ENCODE data around the gene PRXL2B. TPM values are rescaled to one million over a fixed set of nuclear protein-coding genes. Genes with fewer than 3 reads are reported as not detected.
A peak's percentile ranks its signal among the peaks of the same experiment; 100 is the strongest.

The PRXL2B gene
- polyA plus RNA-seq, 3 donors = 39.7 to 50.5 (median 48.7) TPM

DNA sequence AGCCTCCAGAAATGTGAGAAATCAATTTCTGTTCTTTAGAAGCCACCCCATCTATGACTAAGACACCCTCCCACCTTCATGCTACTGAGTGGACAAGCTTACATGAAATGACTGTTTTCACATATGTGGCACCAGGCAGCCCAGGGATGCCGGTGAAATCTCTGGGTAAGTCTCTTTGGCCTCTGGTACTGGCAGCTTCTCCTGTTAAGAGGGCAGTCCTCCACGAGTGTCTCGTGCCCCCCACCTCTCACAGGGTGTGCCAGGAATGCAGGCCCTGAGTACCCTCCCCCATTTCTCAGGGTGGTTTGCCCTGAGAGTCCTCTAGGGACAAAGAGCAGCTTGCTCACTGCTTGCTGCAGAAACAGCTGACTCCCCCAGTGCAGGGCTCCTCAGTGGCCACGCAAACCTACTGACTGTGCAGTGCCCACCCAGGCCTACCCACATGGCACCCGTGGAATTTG is 3.2 kb upstream of the PRXL2B start:
- no peak for DNase-seq

DNA sequence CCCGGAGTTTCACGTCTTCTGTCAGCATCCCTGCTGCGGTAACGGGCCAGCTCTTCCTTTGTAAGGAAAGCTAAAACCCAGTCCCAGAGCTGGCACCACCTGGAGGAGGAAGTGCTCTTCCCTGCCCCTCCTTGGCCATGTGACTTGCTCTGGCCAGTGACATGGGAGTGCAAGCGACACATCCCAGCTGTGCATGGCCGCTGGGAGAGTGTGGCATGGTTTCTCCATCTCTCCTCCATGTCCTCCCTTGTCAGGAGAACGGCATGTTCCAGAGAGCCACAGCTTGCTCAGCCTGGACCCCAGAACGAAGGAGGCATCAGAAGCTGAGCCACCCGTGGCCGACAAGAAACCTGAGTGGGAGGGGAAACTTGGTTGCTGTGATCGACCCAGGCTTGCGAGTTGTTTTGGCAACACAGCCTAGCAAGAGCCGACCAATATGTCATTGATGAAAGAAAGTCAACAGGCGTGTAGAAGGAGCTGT is 2.7 kb upstream of the PRXL2B start:
- no peak for DNase-seq

DNA sequence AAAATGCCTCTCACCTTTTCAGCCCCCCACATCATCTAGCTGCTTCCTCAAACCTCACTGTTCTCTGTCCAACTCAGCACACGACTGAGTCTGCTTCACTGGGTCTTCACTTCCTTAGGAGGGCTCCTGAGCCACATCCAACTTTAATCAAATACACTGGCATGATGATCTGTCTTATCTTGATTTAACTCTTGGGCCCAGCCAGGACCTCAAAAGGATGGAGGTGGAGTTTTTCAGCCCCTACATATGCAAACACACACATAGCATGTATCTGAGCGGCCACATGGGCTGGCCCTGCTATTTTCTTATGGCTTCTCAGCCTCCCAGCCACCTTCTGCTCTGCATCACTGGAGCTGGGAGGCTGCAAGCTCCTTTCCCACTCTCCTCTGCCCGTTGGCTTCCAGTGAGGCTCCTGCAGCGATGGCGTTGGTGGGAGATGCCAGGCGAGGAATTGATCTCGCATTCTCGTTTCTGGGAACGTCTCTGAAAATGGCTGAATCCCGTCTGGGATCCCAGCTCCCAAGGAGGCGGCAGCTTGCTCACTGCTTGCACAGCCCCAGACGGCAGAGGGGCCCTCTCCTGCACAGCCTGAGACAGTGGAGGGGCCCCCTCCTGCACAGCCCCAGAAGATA is 1.8 kb upstream of the PRXL2B start:
- DNase-seq = no peak

DNA sequence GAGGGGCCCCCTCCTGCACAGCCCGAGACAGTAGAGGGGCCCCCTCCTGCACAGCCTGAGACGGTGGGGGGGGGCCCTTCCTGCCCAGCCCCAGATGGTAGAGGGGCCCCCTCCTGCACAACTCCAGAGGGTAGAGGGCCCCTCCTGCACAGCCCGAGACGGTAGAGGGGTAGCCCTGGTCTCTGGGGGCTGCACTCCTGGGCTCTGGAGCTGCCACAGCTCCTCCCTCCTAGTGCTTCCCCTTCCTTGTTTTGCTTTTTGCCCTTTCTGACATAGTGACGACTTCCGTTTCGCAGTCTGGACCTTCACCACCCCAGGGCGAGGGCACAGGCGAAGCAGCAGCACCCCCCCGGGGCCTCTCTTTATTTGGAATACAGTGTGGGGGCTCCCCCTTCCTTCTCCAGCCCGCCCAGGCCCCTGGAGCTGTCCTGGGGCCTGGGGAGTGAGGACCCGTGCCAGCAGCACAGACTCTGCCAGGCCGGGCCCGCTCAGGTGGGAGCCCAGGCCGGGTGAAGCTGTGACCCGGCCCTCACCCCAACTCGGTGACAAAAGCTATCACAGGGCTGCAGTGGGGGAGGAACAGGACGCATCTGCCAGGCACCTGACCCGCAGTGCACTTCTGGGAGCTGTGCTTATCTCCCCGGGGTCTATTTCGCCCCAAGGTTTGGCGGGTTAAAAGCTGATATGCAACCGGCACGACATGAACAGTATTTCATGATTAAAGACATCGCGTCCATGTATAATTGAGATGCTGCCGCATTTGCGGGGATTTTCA is 1.1 kb upstream of the PRXL2B start:
- DNase-seq = peak; percentile 61

DNA sequence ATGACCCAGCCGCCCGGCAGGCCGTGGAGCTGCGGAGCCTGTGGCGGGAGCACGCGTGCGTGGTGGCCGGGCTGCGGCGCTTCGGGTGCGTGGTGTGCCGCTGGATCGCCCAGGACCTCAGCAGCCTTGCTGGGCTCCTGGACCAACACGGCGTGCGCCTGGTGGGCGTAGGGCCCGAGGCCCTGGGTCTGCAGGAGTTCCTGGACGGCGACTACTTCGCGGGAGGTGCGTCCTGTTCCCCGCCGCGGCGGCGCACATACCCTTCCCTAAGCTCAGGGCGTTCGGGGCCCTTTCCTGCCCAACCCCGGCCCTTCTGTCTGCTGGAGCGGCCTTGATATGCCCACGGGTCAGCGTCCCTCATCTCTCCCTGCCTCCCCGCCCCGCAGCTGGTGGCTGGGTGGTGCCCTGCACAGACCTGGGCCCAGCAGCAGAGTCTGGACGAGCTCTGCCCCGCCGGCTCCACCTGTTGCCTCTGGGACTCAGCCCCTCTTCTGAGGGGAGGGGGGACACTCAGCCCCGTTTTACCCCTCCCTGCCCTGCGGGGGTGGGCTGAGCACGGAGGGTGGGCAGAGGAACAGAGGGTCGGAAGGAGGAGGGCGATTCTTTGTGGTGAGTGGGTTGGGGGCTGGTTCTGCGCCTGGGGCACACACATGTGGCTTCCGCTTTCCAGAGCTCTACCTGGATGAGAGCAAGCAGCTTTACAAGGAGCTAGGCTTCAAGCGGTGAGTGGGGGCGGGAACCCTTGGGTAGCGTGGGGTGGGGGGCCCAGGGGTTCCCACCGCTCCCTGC is 688 bp downstream of the PRXL2B start:
- DNase-seq = no peak

DNA sequence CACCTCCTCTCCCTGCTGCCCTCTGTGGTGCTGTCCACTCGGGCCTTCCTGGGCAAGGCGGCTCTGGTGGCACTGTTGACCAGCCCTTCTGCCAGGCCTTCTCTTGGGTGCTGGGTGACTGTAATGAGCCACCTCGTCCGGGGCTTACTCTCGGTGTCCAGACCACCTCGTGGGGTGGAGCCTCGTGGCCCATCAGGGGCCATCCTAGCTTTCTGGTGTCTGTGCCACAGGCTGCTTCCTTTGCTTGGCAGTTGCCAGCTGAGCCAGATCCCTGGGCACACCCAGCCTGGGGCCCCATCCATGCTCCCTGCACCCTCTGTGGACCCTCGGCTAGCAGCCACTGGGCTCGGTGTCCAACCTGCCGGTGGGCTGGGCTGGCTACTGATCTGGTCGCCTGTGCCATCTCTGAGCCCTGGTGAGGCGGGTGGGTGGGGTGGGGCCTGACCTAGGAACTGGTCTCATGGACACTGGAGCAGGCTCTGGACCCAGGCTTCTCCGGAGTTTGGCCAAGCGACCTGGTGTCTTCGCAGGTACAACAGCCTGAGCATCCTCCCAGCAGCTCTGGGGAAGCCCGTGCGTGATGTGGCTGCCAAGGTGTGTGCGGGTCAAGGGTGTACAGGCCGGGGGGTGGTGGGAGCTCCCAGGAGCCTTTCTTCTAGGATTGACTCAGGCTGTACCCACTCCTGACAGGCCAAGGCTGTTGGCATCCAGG is 1.4 kb downstream of the PRXL2B start:
- no peak for DNase-seq

DNA sequence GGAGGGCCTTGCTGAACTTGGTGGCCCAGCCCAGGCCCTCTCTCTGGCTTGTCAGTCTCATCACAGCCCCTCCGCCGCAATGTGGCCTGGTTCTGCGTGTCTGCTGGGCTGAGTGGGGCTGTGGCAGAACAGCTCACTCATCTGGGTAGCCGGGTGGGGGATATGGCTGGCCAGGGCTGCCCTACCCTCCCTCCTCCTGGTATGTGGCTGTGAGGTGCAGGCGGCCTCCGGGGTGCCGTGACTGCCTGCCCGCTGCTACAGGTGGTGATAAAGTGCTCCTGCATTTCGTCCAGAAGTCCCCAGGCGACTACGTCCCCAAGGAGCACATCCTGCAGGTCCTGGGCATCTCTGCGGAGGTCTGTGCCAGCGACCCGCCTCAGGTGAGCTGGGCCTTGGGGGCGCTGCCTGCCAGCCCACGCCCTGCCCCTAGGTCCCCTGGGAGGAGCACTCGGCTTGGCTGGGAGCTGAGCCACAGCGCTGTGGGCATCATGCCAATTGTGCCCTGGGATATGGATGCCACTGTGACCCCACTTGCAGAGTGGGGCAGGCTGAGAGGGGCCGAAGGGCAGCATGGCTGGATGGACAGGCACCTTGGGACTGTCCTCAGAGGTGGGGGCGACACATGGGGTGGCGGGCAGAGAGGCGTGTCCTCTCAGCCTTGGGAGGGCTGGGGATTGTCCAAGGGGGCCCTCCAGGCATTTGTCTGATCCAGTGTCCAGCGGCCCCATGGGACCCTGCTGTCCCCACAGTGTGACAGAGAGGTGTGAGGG is 2.3 kb downstream of the PRXL2B start:
- no peak for DNase-seq

DNA sequence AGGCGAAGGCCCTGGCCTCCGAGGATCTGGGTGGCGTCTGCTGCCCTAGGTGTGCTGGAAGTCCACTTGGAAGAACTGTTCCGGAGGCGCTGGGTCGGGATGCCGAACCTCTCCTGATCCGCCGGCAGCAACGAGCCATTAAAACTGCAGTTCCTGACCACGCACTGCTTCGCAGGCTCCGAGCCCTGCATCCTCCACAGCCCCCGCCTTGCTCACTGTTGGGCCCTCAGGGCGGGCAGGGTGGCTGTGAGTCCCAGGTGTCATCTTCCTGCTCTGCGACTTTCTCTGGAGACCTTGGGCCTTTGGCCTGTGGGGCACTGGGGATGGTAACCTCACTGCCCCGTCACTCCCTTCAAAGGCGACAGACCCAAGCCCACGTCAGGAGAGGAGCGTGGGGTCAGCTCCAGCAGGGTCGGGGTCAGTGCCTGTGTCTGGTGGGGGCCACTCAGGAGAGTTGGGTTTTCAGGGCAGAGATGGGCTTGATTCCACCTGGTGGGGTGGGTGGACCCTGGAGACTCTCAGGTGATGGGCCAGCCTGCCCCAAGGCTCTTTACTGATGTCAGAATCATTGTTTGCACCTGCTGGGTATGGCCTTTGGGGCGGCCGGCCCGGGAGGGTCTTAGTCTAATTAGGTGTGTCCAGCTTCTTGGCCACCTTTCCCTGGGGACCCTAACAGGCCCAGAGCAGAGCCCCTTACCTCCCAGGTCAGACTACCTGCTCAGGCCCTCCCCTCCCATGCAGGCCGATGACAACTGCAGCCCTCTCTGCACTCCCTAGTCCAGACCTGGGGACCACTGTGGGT is 3.1 kb downstream of the PRXL2B start:
- DNase-seq = no peak

DNA sequence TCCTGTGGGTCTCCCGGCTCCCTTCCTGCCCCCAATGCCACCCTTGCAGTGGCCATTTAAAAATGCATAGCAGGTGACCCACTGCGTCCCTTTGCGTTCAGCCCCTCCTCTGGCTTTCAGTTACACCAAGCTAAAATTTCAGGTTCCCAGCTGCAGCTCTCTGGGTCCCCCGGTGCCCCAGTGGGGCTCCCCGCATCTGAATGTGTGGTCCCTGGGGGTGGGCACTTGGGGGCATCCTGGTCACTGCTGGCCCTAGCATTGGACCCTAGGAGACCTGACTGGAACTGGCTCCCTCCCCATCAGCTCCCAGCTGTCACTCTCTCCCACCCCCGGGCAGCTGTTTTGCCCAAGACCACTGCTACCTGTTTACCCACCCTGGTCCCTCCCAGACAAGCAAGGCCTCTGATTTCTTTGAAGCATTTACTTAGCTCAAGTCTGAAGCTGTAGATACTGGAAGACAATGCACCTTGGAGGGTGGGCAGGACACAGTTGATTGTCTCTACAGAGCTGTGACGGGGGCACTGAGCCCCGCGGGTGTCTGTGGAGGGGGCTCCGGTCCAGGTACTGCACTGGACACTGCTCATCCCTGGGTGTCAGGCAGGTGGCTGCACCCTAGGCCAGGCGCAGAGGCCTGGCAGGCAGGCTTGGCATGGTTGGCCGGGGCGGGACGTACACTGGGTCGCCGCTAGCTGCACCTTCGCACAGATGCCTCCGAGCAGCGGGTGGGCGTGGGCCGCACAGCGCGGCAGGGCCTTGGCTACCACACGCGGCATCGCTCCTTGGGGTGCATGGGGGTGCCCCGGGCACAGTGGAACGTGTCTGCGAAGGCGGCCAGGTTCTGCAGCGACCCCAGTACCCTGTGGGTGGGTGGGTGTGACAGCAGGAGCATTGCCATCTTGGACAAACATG is 3.9 kb downstream of the PRXL2B start:
- no peak for DNase-seq

DNA sequence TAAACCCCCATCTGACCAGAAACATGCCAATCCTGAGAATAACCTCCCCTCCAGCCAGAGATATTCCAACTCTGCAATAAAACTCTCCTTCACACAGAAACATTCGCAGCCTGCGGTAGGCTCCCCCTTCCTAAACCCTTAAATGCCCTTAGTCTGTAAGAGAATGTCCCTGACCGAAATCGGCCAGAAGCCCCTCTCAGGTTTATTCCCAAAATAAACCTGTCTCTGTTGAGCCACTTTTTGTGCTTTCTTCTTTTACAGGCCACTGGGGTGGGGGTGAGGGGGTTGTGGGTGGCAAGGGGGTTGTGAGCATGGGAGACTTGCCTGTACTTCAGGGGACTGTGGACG is 4.6 kb downstream of the PRXL2B start:
- no peak for DNase-seq

DNA sequence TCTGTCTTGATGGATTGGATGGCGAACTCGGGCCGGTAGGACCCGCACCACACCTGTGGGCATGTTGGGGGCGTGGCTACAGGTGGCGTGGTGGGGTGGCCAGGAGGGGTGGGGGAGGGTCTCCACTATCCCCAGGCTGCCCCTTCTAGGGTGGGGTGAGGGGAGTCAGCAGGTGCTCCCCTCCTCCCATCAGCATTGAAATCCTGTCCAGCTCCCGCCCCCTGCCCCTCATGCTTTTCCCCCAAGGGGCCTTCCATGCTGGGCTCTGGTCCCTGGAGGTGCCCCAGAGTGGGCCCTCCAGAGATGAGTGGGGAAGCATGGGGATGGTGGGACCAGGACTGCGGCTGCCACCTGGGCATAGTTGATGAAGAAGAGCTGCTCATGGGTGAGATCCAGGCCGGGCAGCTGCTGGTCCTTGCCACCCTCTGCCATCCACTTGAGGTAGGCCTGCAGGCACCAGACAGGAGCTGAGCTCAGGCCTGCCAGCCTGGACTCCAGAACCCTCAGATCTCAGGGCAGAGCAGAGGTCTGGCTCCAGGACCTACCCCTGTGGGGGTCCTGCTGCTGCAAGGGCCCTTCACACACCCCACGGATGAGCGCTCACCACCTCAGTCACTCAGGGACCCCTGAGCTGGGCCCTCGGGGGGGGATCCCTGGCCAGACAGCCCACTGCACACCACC is 5.1 kb downstream of the PRXL2B start:
- DNase-seq = no peak

DNA sequence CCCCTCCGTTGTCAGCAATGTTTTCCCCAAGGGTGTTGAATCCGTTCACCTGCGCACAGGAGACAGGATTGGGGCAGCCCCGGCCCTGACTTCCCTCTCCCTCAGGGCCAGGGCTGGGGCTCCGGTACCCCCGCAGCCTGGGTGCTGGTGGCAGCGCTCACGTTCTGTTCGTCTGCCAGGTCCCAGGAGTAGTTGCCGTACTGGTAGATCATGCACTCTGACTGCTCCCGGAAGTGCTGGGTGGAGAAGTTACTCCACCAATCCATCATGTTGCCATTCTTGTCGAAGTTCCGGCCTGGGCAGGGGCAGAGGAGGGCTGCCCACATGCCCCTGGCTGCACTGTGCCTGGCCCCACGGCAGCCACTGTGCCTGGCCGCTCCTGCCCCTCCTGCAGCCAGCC is 6.1 kb downstream of the PRXL2B start:
- DNase-seq = no peak

DNA sequence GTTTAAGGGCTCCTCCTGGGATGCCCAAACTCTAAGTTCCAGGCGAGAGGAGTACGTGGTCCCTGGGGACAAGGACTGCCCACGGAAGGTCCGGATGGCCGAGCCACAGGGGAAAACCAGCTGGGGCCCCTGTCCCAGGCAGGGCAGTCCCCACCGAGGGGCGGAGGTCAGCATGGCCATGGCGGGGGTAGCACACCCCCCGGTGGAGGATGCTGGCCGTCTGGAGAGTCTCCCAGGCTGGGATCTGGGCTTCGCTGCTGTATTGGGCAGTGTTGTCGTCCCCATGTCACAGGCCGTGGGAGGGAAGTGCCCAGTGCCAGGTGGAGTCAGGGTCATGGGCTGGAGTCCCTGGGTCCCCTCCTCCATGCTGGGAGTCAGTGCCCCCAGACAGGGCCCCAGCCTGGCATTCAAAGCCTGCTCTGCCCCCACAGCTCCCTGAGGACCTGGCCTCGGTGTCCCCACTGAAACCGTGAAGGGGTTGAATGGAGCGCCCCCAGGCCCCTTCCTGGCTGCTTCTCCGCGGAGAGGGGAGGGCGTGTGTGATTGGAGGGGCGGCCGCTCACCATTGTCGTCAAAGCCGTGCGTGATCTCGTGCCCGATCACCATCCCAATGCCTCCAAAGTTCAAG is 6.8 kb downstream of the PRXL2B start:
- DNase-seq = no peak

DNA sequence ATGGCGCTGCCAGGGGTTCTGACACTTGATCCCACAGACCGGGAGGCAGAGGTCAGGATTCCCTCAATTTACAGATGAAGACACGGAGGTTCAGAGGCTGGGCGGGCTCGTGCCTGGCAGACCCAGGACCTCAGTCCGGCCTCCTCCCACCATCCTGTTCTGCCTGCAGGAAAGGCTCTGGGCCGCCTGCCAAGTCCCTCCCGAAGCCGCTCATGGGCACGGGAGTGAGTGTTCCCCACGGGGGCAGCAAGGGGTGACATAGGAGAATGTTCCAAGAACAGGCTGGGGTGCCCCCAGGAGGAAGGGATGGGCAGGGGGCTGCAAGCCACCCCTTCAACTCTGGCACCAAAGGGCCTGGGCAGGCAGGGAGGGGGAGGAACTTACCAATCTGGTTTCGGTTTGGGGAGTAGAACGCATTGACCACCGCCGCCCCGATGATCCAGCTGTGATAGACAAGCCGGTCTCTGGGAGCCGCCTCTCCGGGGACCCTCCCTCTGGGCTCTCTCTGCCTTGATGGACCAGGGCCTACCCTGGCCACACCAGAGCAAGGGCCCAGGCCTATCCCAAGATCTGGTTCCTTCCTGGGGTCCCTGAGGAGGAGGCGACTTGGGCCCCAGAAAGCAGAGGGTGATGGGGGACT is 7.5 kb downstream of the PRXL2B start:
- DNase-seq = no peak

DNA sequence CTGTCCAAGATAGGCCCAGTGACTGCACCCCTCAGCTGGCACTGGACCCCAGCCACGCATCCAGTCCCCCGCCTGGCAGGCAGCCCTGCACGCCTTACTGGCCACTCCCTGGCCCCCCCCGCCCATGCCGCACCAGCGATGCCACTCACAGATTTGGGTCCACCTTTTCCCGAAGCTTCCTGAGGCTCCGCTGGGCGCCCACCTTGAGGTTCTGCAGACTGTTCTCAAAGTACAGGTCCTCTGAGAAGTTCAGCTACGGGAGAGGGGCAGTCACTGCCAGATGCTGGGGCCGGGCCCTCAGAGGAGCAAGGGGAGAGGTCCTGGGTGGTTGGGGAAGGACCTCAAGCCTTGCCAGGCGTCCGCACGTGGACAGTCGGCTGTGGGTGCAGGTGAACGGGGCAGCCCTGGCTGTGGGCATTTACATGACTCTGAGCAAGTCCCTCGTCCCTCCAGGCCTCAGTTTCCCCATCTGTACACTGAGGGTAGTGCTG is 8.1 kb downstream of the PRXL2B start:
- DNase-seq = no peak

DNA sequence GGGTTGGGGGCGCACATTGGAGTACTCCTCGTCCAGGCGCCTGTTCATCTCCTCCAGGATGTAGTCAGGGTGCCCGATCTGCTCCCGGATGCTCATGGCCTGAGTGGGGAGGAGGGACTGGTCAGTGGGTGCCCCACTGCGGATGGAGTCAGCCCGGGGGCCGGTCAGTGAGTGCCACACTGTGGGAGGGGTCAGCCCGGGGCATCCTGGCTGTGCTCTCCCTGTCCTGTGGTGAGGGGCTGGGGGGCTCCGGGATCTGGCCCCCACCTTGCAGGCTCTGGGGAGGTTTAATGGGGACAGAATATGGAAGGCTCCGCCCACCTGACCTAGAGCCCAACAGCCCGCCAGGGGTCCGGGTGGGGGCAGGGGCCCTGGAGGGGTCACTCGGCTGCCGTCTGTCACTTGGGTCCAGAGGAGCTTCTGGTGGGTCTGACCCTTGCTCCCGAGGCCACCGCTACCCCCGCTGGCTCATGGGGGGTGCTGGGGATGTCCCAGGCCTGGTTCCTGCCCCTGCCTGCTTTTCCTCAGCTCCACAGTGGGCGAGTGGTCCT is 8.8 kb downstream of the PRXL2B start:
- DNase-seq = no peak

Data from renal pelvis (tissue), 4 donors.